Measurements from ENCODE around the gene ATP10B.

ATP10B gene

DNA sequence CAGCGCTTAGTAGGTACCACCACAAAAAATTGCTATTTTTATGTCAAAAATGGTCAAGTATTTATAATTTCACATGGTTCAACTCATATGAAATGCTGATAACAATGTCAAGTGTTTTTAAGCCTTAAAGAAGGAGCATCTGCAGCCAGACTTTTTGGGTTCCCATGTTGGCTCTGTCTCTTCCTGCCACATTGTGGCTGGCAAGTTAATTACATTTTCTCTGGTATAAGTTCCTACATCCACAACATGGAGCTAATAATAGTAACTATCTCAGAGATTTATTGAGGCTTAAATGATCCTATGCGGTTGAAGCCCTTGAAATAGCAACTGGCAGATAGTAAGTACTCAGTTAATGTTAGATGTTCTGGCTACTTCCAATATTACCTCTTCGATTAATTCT is 5.4 kb downstream of the ATP10B start:
- no peak for TF ChIP-seq ZNF292 (tag by site-specific recombination; IDR thresholded peaks at IDR 0.05; ENCODE audit: borderline replicate concordance, low read depth)
- no peak for TF ChIP-seq SETDB1 (IDR thresholded peaks at IDR 0.05; ENCODE audit: insufficient read length, low read length)
- TF ChIP-seq ZFHX2 (tag by site-specific recombination; conservative IDR thresholded peaks at IDR 0.05) = no peak
- TF ChIP-seq HOXD13 (CRISPR knock-in tag; IDR thresholded peaks at IDR 0.05; ENCODE audit: borderline replicate concordance) = no peak
- TF ChIP-seq, protein P1, sequence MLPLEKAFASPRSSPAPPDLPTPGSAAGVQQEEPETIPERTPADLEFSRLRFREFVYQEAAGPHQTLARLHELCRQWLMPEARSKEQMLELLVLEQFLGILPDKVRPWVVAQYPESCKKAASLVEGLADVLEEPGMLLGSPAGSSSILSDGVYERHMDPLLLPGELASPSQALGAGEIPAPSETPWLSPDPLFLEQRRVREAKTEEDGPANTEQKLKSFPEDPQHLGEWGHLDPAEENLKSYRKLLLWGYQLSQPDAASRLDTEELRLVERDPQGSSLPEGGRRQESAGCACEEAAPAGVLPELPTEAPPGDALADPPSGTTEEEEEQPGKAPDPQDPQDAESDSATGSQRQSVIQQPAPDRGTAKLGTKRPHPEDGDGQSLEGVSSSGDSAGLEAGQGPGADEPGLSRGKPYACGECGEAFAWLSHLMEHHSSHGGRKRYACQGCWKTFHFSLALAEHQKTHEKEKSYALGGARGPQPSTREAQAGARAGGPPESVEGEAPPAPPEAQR (tag by site-specific recombination; IDR thresholded peaks at IDR 0.05) = no peak
- TF ChIP-seq ZNF48 (tag by site-specific recombination; IDR thresholded peaks at IDR 0.05) = no peak
- TF ChIP-seq ZNF404 (tag by site-specific recombination; IDR thresholded peaks at IDR 0.05) = no peak
- TF ChIP-seq ZNF426 (tag by site-specific recombination; IDR thresholded peaks at IDR 0.05) = no peak
- no peak for TF ChIP-seq ZNF548 (tag by site-specific recombination; IDR thresholded peaks at IDR 0.05)
- no peak for TF ChIP-seq ZXDB (tag by site-specific recombination; IDR thresholded peaks at IDR 0.05)
- TF ChIP-seq ZNF747 (tag by site-specific recombination; IDR thresholded peaks at IDR 0.05) = no peak
- TF ChIP-seq, protein P2, sequence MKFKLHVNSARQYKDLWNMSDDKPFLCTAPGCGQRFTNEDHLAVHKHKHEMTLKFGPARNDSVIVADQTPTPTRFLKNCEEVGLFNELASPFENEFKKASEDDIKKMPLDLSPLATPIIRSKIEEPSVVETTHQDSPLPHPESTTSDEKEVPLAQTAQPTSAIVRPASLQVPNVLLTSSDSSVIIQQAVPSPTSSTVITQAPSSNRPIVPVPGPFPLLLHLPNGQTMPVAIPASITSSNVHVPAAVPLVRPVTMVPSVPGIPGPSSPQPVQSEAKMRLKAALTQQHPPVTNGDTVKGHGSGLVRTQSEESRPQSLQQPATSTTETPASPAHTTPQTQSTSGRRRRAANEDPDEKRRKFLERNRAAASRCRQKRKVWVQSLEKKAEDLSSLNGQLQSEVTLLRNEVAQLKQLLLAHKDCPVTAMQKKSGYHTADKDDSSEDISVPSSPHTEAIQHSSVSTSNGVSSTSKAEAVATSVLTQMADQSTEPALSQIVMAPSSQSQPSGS (tag by site-specific recombination; IDR thresholded peaks at IDR 0.05; ENCODE audit: low read depth) = no peak
- TF ChIP-seq, protein P3, sequence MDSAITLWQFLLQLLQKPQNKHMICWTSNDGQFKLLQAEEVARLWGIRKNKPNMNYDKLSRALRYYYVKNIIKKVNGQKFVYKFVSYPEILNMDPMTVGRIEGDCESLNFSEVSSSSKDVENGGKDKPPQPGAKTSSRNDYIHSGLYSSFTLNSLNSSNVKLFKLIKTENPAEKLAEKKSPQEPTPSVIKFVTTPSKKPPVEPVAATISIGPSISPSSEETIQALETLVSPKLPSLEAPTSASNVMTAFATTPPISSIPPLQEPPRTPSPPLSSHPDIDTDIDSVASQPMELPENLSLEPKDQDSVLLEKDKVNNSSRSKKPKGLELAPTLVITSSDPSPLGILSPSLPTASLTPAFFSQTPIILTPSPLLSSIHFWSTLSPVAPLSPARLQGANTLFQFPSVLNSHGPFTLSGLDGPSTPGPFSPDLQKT (IDR thresholded peaks at IDR 0.05; ENCODE audit: borderline replicate concordance, low read depth, low read length) = no peak
- no peak for TF ChIP-seq ZNF132 (tag by site-specific recombination; IDR thresholded peaks at IDR 0.05; ENCODE audit: borderline replicate concordance)
- TF ChIP-seq ZNF561 (tag by site-specific recombination; IDR thresholded peaks at IDR 0.05; ENCODE audit: borderline replicate concordance) = no peak
- TF ChIP-seq ZNF133 (tag by site-specific recombination; IDR thresholded peaks at IDR 0.05) = no peak
- TF ChIP-seq ZNF549 (tag by site-specific recombination; IDR thresholded peaks at IDR 0.05) = no peak
- TF ChIP-seq ZNF558 (tag by site-specific recombination; IDR thresholded peaks at IDR 0.05) = no peak
- Histone ChIP-seq H3K36me3 (ENCODE audit: control insufficient read depth in 2 of 2, insufficient read depth in 1 of 2, low read length in 2 of 2) (no peaks in the 10 kb centered on the region; a peak in 1 of 3 replicates), H3K4me3 (ENCODE audit: low read depth, low read length) (no peak overlapping the region), H3K4me1 (ENCODE audit: control insufficient read depth, insufficient read depth, low read length) (no peaks in the 10 kb centered on the region), H3K9me3 (ENCODE audit: control insufficient read depth, insufficient read depth, low read depth, low read length) (no peaks in the 10 kb centered on the region), H3K27ac (ENCODE audit: extremely low read depth, low read depth, low read length) (no peak overlapping the region)
- CTCF ChIA-PET = no interaction called here
- POLR2A ChIA-PET = no interaction called here

DNA sequence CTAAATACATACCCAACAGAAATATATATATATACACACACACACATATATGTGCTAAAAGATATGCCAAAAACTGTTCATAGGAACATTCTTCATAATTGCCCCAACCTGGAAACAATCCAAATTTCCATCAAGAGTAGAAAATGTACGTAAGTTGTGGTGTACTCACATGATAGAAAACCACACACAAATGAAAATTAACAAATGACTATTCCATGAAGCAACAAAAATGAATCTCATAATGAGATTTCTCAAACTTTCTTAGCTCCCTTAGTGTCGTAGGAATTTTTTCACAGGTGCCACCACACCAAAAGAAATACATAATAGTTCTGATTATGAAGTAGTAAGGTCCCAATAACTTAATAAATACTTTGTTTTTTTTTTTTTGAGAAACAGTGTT is 7.8 kb downstream of the ATP10B start:
- H3K4me1 ChIP-seq (ENCODE audit: control insufficient read depth, insufficient read depth, low read length) = no peaks in the 10 kb centered on the region
- H3K36me3 ChIP-seq (ENCODE audit: control insufficient read depth in 2 of 2, insufficient read depth in 1 of 2, low read length in 2 of 2) = no peaks in the 10 kb centered on the region; a peak in 1 of 3 replicates
- H3K9me3 ChIP-seq (ENCODE audit: control insufficient read depth, insufficient read depth, low read depth, low read length) = no peaks in the 10 kb centered on the region
- no peak overlapping the region for H3K27ac ChIP-seq (ENCODE audit: extremely low read depth, low read depth, low read length)
- ChIA-PET POLR2A (no interaction called here), CTCF (no interaction called here)
- no peak overlapping the region for H3K4me3 ChIP-seq (ENCODE audit: low read depth, low read length)
- TF ChIP-seq ZNF660 (tag by site-specific recombination; IDR thresholded peaks at IDR 0.05) (no peak), ZFP3 (tag by site-specific recombination; IDR thresholded peaks at IDR 0.05; ENCODE audit: low read depth) (no peak)

DNA sequence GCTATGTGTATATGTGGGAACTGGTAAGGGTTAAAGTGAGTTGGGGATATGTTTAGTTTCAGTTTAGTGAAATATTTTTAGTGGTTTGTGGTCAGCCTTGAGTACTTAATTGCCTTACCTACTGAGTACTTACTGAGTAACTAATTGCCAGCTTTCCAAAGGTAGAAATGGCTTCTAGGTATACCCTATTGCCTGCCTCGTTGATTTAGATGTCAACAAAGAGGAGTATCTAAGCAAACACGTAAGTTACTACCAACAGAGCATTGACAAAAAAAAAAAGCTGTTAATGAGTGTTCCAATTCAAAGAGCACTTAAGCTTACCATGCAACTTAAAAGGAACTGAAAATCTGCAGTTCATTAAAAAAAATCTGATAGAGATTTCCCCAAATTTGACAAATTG is 8.8 kb downstream of the ATP10B start:
- Histone ChIP-seq H3K4me3 (ENCODE audit: low read depth, low read length) (no peak overlapping the region), H3K36me3 (ENCODE audit: control insufficient read depth in 2 of 2, insufficient read depth in 1 of 2, low read length in 2 of 2) (no peaks in the 10 kb centered on the region; a peak in 1 of 3 replicates), H3K27ac (ENCODE audit: extremely low read depth, low read depth, low read length) (no peak overlapping the region), H3K4me1 (ENCODE audit: control insufficient read depth, insufficient read depth, low read length) (no peaks in the 10 kb centered on the region), H3K9me3 (ENCODE audit: control insufficient read depth, insufficient read depth, low read depth, low read length) (no peaks in the 10 kb centered on the region)
- ChIA-PET CTCF (interaction anchor here (0.6 kb wide), 1 partner anchor 1507 kb away, joined by 5 read pairs; no protein-coding TSS in a partner anchor), POLR2A (no interaction called here)
- no peak for TF ChIP-seq ZNF596 (tag by site-specific recombination; IDR thresholded peaks at IDR 0.05)
- TF ChIP-seq, protein P3 (IDR thresholded peaks at IDR 0.05; ENCODE audit: borderline replicate concordance, low read depth, low read length) = no peak
- no peak for TF ChIP-seq ZNF747 (tag by site-specific recombination; IDR thresholded peaks at IDR 0.05)
- TF ChIP-seq KLF8 (tag by site-specific recombination; IDR thresholded peaks at IDR 0.05) = no peak
- TF ChIP-seq, protein P4, sequence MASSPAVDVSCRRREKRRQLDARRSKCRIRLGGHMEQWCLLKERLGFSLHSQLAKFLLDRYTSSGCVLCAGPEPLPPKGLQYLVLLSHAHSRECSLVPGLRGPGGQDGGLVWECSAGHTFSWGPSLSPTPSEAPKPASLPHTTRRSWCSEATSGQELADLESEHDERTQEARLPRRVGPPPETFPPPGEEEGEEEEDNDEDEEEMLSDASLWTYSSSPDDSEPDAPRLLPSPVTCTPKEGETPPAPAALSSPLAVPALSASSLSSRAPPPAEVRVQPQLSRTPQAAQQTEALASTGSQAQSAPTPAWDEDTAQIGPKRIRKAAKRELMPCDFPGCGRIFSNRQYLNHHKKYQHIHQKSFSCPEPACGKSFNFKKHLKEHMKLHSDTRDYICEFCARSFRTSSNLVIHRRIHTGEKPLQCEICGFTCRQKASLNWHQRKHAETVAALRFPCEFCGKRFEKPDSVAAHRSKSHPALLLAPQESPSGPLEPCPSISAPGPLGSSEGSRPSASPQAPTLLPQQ (tag by site-specific recombination; IDR thresholded peaks at IDR 0.05) = no peak
- TF ChIP-seq SP7 (tag by site-specific recombination; IDR thresholded peaks at IDR 0.05) = no peak
- no peak for TF ChIP-seq ZNF2 (tag by site-specific recombination; IDR thresholded peaks at IDR 0.05)
- TF ChIP-seq SETDB1 (IDR thresholded peaks at IDR 0.05; ENCODE audit: insufficient read length, low read length) = no peak
- TF ChIP-seq ZNF529 (tag by site-specific recombination; IDR thresholded peaks at IDR 0.05; ENCODE audit: insufficient replicate concordance) = no peak

Measured in HEK293 (cell line).